WTC11 (cell line): ENCODE data around the gene MRTFB. TPM values are rescaled to one million over a fixed set of nuclear protein-coding genes. Genes with fewer than 3 reads are reported as not detected.

ENCODE experiments used
- ATAC-seq: fragments of 200-7000 bp; cut with Tn5 transposase; 2 replicates; pipeline ENCODE4 v1.10.0; 2021; ENCODE audit warnings: mild to moderate bottlenecking, moderate library complexity
- CTCF ChIA-PET: fragments of 300-600 bp; sonication (Branson Sonifier 250); formaldehyde crosslinking; loops from one replicate; lab custom pipeline; 2021; ENCODE audit warnings: antibody characterized with exemption; lab: Charles Lee
- POLR2A ChIA-PET: fragments of 350-600 bp; sonication (Branson Sonifier 250); formaldehyde crosslinking; loops from one replicate; lab custom pipeline; 2021; ENCODE audit warnings: antibody characterized with exemption; lab: Charles Lee
- DNase-seq: peaks from one replicate; pipeline ENCODE4 v3.0.0; 2021; ENCODE audit warnings: low spot score
- H3K27ac Mint-ChIP-seq: 2 replicates; pipeline ENCODE4 v1.8.0; 2021; ENCODE audit warnings: mixed read lengths
- H3K27me3 Mint-ChIP-seq: 2 replicates; pipeline ENCODE4 v1.8.0; 2021; ENCODE audit warnings: low read depth, mild to moderate bottlenecking, moderate library complexity, mixed read lengths
- H3K36me3 Mint-ChIP-seq: 2 replicates; pipeline ENCODE4 v1.8.0; 2021; ENCODE audit warnings: mixed read lengths
- H3K4me1 Mint-ChIP-seq: 2 replicates; pipeline ENCODE4 v1.8.0; 2022; ENCODE audit warnings: mixed read lengths
- H3K4me3 Mint-ChIP-seq: 2 replicates; pipeline ENCODE4 v1.8.0; 2021; ENCODE audit warnings: mild to moderate bottlenecking, moderate library complexity, mixed read lengths
- H3K9me3 Mint-ChIP-seq: 2 replicates; pipeline ENCODE4 v1.8.0; 2021; ENCODE audit warnings: mixed read lengths
- AFF4 ChIP-seq: sonication (generic); formaldehyde crosslinking; IDR thresholded peaks from 2 replicates; pipeline ENCODE4 v1.8.1; 2023; ENCODE audit warnings: mild to moderate bottlenecking, missing genetic modification reagents, borderline replicate concordance
- ERG ChIP-seq: fragments of 250-450 bp; sonication (Bioruptor Pico); IDR thresholded peaks from 2 replicates; pipeline ENCODE4 v1.8.0; 2021; ENCODE audit warnings: mild to moderate bottlenecking
- MAX ChIP-seq: sonication (generic); formaldehyde crosslinking; IDR thresholded peaks from 2 replicates; pipeline ENCODE4 v1.8.0; 2022; ENCODE audit warnings: mild to moderate bottlenecking, missing genetic modification reagents
- NFATC4 ChIP-seq: fragments of 250-450 bp; sonication (Bioruptor Pico); IDR thresholded peaks from 2 replicates; pipeline ENCODE4 v1.9.0; 2021; ENCODE audit warnings: mild to moderate bottlenecking
- NFYB ChIP-seq: sonication (generic); formaldehyde crosslinking; conservative IDR thresholded peaks from 2 replicates; pipeline ENCODE4 v1.8.0; 2022; ENCODE audit warnings: low read depth, missing genetic modification reagents
- NR3C1 ChIP-seq: sonication (generic); formaldehyde crosslinking; conservative IDR thresholded peaks from 2 replicates; pipeline ENCODE4 v1.8.1; 2023; ENCODE audit warnings: low read depth, mild to moderate bottlenecking, missing genetic modification reagents
- SMAD3 ChIP-seq: sonication (generic); formaldehyde crosslinking; IDR thresholded peaks from 2 replicates; pipeline ENCODE4 v1.8.0; 2022; ENCODE audit warnings: missing genetic modification reagents, mild to moderate bottlenecking, borderline replicate concordance
- USF1 ChIP-seq: sonication (generic); formaldehyde crosslinking; IDR thresholded peaks from 2 replicates; pipeline ENCODE4 v1.8.0; 2022; ENCODE audit warnings: mild to moderate bottlenecking, missing genetic modification reagents
- USF2 ChIP-seq: sonication (generic); formaldehyde crosslinking; IDR thresholded peaks from 2 replicates; pipeline ENCODE4 v1.8.1; 2023; ENCODE audit warnings: mild to moderate bottlenecking, missing genetic modification reagents, moderate library complexity
- ZNF121 ChIP-seq: sonication (generic); formaldehyde crosslinking; IDR thresholded peaks from 2 replicates; pipeline ENCODE4 v1.8.0; 2023; ENCODE audit warnings: missing genetic modification reagents
- ZNF232 ChIP-seq: sonication (generic); formaldehyde crosslinking; IDR thresholded peaks from 2 replicates; pipeline ENCODE4 v1.8.0; 2022; ENCODE audit warnings: mild to moderate bottlenecking, missing genetic modification reagents
- ZNF317 ChIP-seq: sonication (generic); formaldehyde crosslinking; IDR thresholded peaks from 2 replicates; pipeline ENCODE4 v1.8.1; 2023; ENCODE audit warnings: low read depth, mild to moderate bottlenecking, moderate library complexity, missing genetic modification reagents, borderline replicate concordance
- ZNF396 ChIP-seq: fragments of 250-450 bp; sonication (Bioruptor Pico); IDR thresholded peaks from 2 replicates; pipeline ENCODE4 v1.8.0; 2021; ENCODE audit warnings: mild to moderate bottlenecking, moderate library complexity, borderline replicate concordance
- ZNF423 ChIP-seq: fragments of 250-450 bp; sonication (Bioruptor Pico); IDR thresholded peaks from 2 replicates; pipeline ENCODE4 v2.1.2; 2022; ENCODE audit warnings: mild to moderate bottlenecking, moderate library complexity
- ZNF512 ChIP-seq: sonication (generic); formaldehyde crosslinking; IDR thresholded peaks from 2 replicates; pipeline ENCODE4 v1.8.1; 2022; ENCODE audit warnings: missing genetic modification reagents, borderline replicate concordance
- total RNA-seq: library from RNA; stranded (reverse); gene quantifications from 3 replicates; pipeline ENCODE4 v1.2.3, GENCODE V29; 2021

Gene MRTFB
- total RNA-seq, 1 experiment from 2014 or later = 30.8 TPM

- TF ChIP-seq AFF4 (no peak), NFATC4 (no peak)
- POLR2A ChIA-PET = no interaction called here
- CTCF ChIA-PET = interaction anchor here (2.2 kb wide), 1 partner anchor 345 kb away, joined by 9 read pairs; no protein-coding TSS in a partner anchor
- Mint-ChIP-seq H3K27me3 (no peaks in the 10 kb centered on the region), H3K4me1 (peaks cover 42% of the 10 kb centered on the region), H3K4me3 (no peak overlapping the region), H3K9me3 (peaks cover 8% of the 10 kb centered on the region), H3K36me3 (peaks cover 5% of the 10 kb centered on the region; the same call in 1 of the 2 replicates), H3K27ac (0 out of 2 replicates have a peak overlapping the region, but pooled peaks have one; percentile 1)
- no peak for ATAC-seq
- DNase-seq = no peak
Observed at GRCh38 chr16:14280541-14280940, 209.4 kb downstream of the MRTFB start.

GRCh38 chr16:14283786-14284185 is 212.7 kb downstream of the MRTFB start:
- H3K9me3 Mint-ChIP-seq = no peaks in the 10 kb centered on the region
- H3K4me3 Mint-ChIP-seq = peak overlapping the region; percentile 84
- ChIA-PET POLR2A (no interaction called here), CTCF (interaction anchor here (1.2 to 3.8 kb wide), 4 partner anchors 15 to 364 kb away, joined by 4 to 50 read pairs (median 18); partner anchors contain the start of gene ERCC4)
- TF ChIP-seq ZNF317 (CRISPR knock-in tag) = no peak
- TF ChIP-seq AFF4 = no peak
- TF ChIP-seq ZNF396 (CRISPR knock-in tag) = no peak
- TF ChIP-seq NFYB = no peak
- no peak for TF ChIP-seq ERG
- TF ChIP-seq NR3C1 (CRISPR knock-in tag) = no peak
- no peak for TF ChIP-seq ZNF512 (CRISPR knock-in tag)
- TF ChIP-seq ZNF232 (CRISPR knock-in tag) = no peak
- peak; percentile 75 for TF ChIP-seq USF2 (CRISPR knock-in tag)
- TF ChIP-seq SMAD3 (CRISPR knock-in tag) = no peak
- TF ChIP-seq MAX (CRISPR knock-in tag) = peak; percentile 59
- TF ChIP-seq ZNF121 (CRISPR knock-in tag) = no peak
- no peak for TF ChIP-seq ZNF423 (CRISPR knock-in tag)
- peak; percentile 65; the same call in 1 of the 2 replicates for TF ChIP-seq USF1 (CRISPR knock-in tag)
- H3K36me3 Mint-ChIP-seq = no peaks in the 10 kb centered on the region
- H3K27me3 Mint-ChIP-seq = no peaks in the 10 kb centered on the region; the same call in none of the 2 replicates
- peak overlapping the region; percentile 94 for H3K27ac Mint-ChIP-seq
- H3K4me1 Mint-ChIP-seq = peaks cover 47% of the 10 kb centered on the region
- ATAC-seq (peak; percentile 4), DNase-seq (peak; percentile 28)
